Posterior vena cava (tissue), 2 donors: ENCODE measurements around the gene HERC4. TPM values are rescaled to one million over a fixed set of nuclear protein-coding genes. Genes with fewer than 3 reads are reported as not detected.
"Not testable (repeated sequence)": the region's sequence is repeated elsewhere in the genome, so short reads cannot be mapped to it uniquely, and the experiment has no call there.

ENCODE experiments used
- DNase-seq: peaks from one replicate; pipeline ENCODE4 v3.0.0-alpha.2; 2020; ENCODE audit warnings: low spot score
- intact Hi-C, 2 donors: fragments of 100-400 bp; cut with DNase I; formaldehyde crosslinking; loops; one replicate each; pipeline versions ENCODE4 v1.14.1 to v1.14.2; 2022 to 2023
- total RNA-seq, 2 donors: library from RNA; stranded (reverse); fragmentation: NEBNext Ultra II Directional; extraction: Animal tissue kit (Norgen Biotek cat#: 25700); gene quantifications; one replicate each; pipeline ENCODE4 v1.2.1, GENCODE V29; 2021
- donor health status: DM: yes; HTN: yes; CAD: no.
- donor health status: DM: yes; HTN: yes; CAD: no.

The HERC4 gene
- total RNA-seq, 2 donors from 2014 or later, result 50.4 to 72.0 TPM

DNA sequence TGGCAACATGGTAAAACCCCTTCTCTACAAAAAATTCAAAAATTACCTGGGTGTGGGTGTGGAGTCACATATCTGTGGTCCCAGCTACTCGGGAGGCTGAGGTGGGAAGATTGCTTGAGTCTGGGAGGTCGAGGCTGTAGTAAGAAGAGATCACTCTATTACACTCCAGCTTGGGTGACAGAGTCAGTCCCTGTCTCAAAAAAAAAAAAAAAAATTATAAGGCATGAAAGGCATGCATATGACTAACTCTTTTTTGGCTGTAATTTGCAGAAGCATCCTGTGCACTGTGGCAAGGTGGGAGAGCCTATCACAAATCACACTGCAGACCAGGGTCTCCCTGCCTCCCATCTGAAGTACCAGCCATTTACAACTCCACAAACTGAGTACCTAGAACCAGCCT is 20.1 kb upstream of the HERC4 start:
- DNase-seq, result no peak
- intact Hi-C loops, result no loop called here

GRCh38 chr10:68092512-68092911 is 17.4 kb upstream of the HERC4 start:
- DNase-seq, result no peak
- intact Hi-C loops, result no loop called here

DNA sequence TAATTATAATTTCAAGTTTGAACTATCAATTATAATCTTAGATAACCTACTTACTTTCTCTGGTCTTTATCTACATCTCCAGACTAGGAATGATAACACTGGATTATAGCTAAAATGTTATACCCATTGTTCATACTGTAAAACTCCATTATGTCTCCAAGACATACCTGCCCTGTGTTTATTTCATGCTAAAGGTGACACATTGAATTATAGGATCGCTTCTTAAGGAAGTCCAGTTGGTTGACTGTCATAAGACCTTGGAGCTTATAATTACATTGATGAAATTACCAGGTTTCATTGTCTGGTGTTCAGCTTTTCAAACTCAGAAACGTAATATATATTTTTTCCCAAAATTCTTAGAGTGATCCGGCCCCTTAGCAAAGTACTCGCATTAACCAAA is 15.5 kb upstream of the HERC4 start:
- DNase-seq, result no peak
- intact Hi-C loops, result no loop called here

DNA sequence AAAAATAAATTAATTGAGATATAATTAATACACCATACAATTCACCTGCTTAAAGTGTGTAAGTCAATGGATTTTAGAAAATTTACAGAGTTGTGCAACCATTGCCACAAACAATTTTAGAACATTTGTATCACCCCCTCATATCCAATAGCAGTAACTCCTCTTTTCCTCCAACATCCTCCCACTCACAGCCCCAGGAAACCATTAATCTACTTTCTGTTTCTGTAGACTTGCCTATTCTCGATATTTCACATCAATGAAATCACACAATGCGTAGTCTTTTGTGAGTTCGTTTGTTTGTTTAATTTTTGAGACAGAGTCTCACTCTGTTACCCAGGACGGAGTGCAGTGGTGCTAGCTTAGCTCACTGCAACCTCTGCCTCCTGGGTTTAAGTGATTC is 13.7 kb upstream of the HERC4 start:
- intact Hi-C loops, result loop anchor here in 1 of 2 donors (10.0 kb wide), 1 partner anchor 76 kb away; no protein-coding TSS in a partner anchor
- DNase-seq, result no peak

DNA sequence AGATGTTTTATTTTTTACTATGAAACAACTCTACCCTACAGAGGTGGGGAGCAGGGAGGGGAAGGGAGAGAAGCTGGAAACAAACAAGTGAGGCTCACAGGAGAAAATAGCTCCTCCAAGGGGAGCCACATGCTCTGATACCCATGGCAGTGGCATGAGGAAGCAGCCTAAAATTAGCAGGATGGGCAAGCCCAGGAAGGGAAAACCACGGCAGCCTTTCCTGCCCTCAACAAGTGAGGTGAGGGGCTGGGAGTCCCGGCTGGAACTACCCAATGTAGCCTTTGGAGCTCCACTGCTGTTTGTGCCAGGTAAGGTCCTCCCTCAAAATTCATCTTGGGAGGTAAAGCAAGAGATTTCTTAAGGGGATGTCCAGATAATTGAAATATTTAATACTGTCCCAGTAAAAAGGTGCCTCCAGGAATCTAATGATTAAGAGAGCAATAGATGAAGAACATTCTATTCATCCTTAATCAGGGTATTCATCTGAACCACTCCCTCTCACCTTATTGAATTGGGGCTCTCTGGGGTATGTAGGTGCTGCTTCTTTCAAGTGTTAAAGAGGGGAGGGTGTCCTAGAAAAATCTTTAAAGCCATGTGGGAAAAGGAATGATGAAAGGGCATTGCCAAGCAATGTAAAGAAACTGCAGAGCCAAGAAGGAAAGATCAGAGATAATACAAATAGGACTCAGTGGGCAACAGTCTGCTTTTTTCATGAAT is 12.8 kb upstream of the HERC4 start:
- no peak for DNase-seq
- intact Hi-C loops, result loop anchor here in 1 of 2 donors (10.0 kb wide), 1 partner anchor 77 kb away; no protein-coding TSS in a partner anchor

DNA sequence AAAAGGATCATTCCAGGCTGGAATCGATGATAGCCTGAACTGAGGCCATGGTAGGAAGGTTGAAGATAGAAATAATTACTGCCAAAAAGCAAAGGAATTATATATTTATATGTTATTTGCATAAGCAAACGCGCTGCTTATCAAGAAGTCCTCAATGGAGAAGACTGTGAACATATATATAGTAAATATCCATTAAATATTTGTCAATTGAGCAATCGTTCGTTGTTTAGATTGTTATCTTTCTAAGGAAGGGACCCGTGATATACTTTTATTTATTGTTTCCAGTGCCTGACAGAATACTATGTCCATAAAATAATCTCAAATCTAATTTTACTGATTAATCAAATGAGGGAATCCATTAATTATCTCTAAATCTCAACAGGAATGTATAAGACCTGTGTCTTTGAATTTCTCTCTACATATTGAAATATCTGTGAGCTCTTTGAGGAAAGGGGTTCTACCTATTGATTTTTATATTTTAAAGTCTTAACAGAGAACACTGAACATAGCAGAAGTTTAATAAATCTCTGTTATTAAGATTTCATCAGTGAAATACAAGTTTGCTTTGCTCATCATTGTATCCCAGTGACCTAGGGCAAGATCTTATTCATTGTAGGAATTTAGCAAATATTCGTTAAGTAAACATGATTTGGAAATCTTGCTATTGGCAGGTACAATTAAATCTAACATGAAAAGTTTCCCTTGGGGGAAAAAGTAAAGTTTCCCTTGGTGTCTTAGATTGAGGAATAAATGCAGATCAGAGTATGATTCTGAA is 12.0 kb upstream of the HERC4 start:
- intact Hi-C loops, result loop anchor here in 1 of 2 donors (10.0 kb wide), 1 partner anchor 78 kb away; no protein-coding TSS in a partner anchor
- DNase-seq, result no peak

- intact Hi-C loops, result loop anchor here in 1 of 2 donors (10.0 kb wide), 1 partner anchor 79 kb away; no protein-coding TSS in a partner anchor
- DNase-seq, result no peak
These were observed 10.9 kb upstream of the HERC4 start for GRCh38 chr10:68086011-68086410.

- DNase-seq, result no peak
- intact Hi-C loops, result loop anchor here (2.0 to 10.0 kb wide), 2 partner anchors 72 to 80 kb away; no protein-coding TSS in a partner anchor
These were observed 9.4 kb upstream of the HERC4 start for GRCh38 chr10:68084469-68084868.

DNA sequence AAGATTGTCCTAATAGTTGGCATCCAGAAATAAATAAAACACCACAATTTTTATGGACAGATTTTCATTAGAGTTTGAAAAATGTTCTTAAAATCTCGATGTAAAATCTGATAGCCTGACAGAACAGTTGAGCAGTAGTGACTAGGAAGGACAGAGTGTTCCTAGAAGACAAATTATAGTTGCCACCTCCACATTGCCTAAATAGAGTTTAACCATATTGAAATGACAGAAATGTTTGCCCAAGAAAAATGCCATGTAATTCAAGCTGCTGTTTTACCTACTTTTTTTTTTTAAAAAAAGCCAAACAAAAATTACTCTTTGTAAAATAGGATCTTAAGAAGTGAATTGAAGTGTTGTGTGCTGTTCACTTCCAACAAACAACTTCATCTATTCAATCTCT is 8.9 kb upstream of the HERC4 start:
- DNase-seq, result no peak
- intact Hi-C loops, result loop anchor here (2.0 to 10.0 kb wide), 2 partner anchors 73 to 81 kb away; no protein-coding TSS in a partner anchor

- intact Hi-C loops, result loop anchor here in 1 of 2 donors (10.0 kb wide), 1 partner anchor 82 kb away; no protein-coding TSS in a partner anchor
- DNase-seq, result no peak
These were observed 7.8 kb upstream of the HERC4 start for GRCh38 chr10:68082872-68083271.

- intact Hi-C loops, result loop anchor here in 1 of 2 donors (10.0 kb wide), 1 partner anchor 83 kb away; no protein-coding TSS in a partner anchor
- DNase-seq, result no peak
These were observed 6.8 kb upstream of the HERC4 start for GRCh38 chr10:68081916-68082315.

GRCh38 chr10:68080853-68081431 is 5.9 kb upstream of the HERC4 start:
- no peak for DNase-seq
- intact Hi-C loops, result loop anchor here in 1 of 2 donors (10.0 kb wide), 1 partner anchor 84 kb away; no protein-coding TSS in a partner anchor

GRCh38 chr10:68079434-68079833 is 4.4 kb upstream of the HERC4 start:
- no peak for DNase-seq
- intact Hi-C loops, result no loop called here

- DNase-seq, result no peak
- intact Hi-C loops, result no loop called here
These were observed 1.9 kb upstream of the HERC4 start for GRCh38 chr10:68077026-68077425.

GRCh38 chr10:68076081-68076480 is 998 bp upstream of the HERC4 start:
- intact Hi-C loops, DNase-seq: not testable (repeated sequence)

DNA sequence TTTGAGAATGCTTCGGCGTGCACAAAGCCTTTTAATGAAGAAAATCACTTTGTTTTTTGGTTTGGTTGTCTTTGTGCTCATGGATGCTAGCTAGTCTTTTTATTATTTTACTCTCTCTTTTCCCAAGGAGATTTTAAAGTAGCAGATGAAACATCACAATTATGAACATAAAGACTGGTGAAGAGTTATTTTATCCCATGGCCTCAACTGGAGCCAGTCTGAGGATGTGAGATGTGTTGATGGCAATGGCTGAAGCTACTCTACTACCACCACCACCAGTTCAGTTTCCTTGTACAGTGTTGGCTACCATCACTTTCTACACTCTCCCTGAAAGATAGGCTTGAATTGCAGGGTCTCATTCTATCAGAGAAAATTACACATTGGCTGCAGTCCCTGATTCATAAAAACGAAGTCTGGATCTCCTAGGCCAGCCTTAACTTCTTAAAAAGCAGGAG is 494 bp upstream of the HERC4 start:
- DNase-seq, result no peak
- intact Hi-C loops, result no loop called here

DNA sequence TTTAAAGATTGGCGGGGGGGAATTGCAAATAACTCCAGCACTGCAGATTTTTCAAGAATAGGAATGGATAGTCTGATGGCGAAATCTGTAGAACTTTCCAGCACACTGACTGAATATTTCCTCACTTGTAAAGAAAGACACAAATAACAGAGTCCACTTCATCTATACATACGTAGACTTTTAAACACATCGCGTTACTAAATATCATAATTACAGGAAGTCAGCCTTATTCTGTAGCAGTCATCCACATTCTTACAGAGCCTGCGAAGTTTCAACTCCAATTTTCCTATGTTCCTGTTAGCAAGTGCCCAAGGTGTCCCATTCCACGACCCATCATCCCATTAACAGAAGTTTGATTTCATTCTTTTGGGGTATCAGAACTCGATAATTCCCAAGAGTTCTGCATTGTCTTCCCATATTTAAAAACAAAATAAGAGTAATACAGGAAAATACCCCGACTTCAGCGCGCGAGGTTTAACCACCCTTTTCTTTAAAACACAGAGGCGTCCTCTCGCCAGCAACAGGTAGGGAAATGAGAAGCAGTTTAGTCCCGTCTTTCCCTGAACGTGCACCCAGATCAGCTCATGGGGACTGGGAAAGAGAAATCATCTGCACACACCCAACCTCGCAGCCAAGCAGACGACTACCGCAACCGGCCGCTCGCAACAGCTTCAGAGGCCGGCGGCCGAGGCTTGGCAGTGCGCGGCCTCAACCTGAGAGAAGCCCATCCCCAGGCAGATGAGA is 880 bp downstream of the HERC4 start:
- DNase-seq, result no peak
- intact Hi-C loops, result no loop called here

- DNase-seq, result no peak
- intact Hi-C loops, result no loop called here
These were observed 1.5 kb downstream of the HERC4 start for GRCh38 chr10:68073631-68074030.

GRCh38 chr10:68067508-68067907 is 7.6 kb downstream of the HERC4 start:
- DNase-seq, result no peak
- intact Hi-C loops, result no loop called here
